Activated CD4-positive, alpha-beta T cell treated with anti-CD3 and anti-CD28 coated beads for 4 hours (primary cell): ENCODE data around the gene LILRB2.
A peak's percentile ranks its signal among the peaks of the same experiment; 100 is the strongest.
"Not testable (repeated sequence)": the region's sequence is repeated elsewhere in the genome, so short reads cannot be mapped to it uniquely, and the experiment has no call there.

Source experiments
- DNase-seq, 2 donors: peaks; one replicate each; pipeline ENCODE4 v3.0.0-alpha.2; 2020

Gene LILRB2

GRCh38 chr19:54271587-54271986 is 9.3 kb downstream of the LILRB2 start:
- not testable (repeated sequence) for DNase-seq

GRCh38 chr19:54271106-54271505 is 9.8 kb downstream of the LILRB2 start:
- no peak for DNase-seq

- DNase-seq, result no peak
Measured at GRCh38 chr19:54268936-54269335, 12.0 kb downstream of the LILRB2 start.

- peak; percentile 52 to 62 for DNase-seq
Measured at GRCh38 chr19:54266133-54266532, 14.8 kb downstream of the LILRB2 start.

GRCh38 chr19:54262470-54262869 is 18.4 kb downstream of the LILRB2 start:
- no peak for DNase-seq

GRCh38 chr19:54262066-54262465 is 18.8 kb downstream of the LILRB2 start:
- no peak for DNase-seq

- DNase-seq, result no peak
Measured at GRCh38 chr19:54257116-54257480, 23.8 kb downstream of the LILRB2 start, which contains the start of gene LILRB5. Gene LILRB5, minus strand, starts transcription at chr19:54257273. Its CDS starts 80 bp downstream, at chr19:54257193.

GRCh38 chr19:54256250-54257115 is 24.4 kb downstream of the LILRB2 start:
- no peak for DNase-seq

GRCh38 chr19:54255105-54255775 is 25.7 kb downstream of the LILRB2 start:
- DNase-seq, result no peak

GRCh38 chr19:54254195-54254906 is 26.6 kb downstream of the LILRB2 start:
- no peak for DNase-seq

- DNase-seq, result no peak
Measured at GRCh38 chr19:54253331-54254194, 27.3 kb downstream of the LILRB2 start.

GRCh38 chr19:54252845-54253244 is 28.1 kb downstream of the LILRB2 start:
- DNase-seq, result no peak

- no peak for DNase-seq
Measured at GRCh38 chr19:54252243-54252642, 28.7 kb downstream of the LILRB2 start.

GRCh38 chr19:54248016-54248601 is 32.8 kb downstream of the LILRB2 start:
- DNase-seq, result no peak

- no peak for DNase-seq
Measured at GRCh38 chr19:54247106-54247930, 33.6 kb downstream of the LILRB2 start.

GRCh38 chr19:54245936-54246335 is 35.0 kb downstream of the LILRB2 start:
- no peak for DNase-seq

- DNase-seq, result not testable (repeated sequence)
Measured at GRCh38 chr19:54243809-54244208, 37.1 kb downstream of the LILRB2 start.

- DNase-seq, result not testable (repeated sequence)
Measured at GRCh38 chr19:54242646-54243045, 38.3 kb downstream of the LILRB2 start, which contains the start of gene LILRA6. Gene LILRA6, minus strand, starts transcription at chr19:54242790.

- not testable (repeated sequence) for DNase-seq
Measured at GRCh38 chr19:54242234-54242633, 38.7 kb downstream of the LILRB2 start.

- not testable (repeated sequence) for DNase-seq
Measured at GRCh38 chr19:54240372-54241336, 40.3 kb downstream of the LILRB2 start.
